Upper lobe of left lung (tissue), 6 donors: ENCODE data around the gene NAP1L4. TPM values are rescaled to one million over a fixed set of nuclear protein-coding genes. Genes with fewer than 3 reads are reported as not detected.

Experiments
- ATAC-seq, 2 donors: fragments of 200-7000 bp; cut with Tn5 transposase; one replicate each; pipeline ENCODE4 v1.9.1; 2022; ENCODE audit warnings: mild to moderate bottlenecking in 2 of 2, moderate library complexity in 2 of 2; ENCODE audit not compliant: low FRiP score in 2 of 2
- DNase-seq, 2 donors: peaks; one replicate each; pipeline ENCODE4 v3.0.0-alpha.2; 2019 to 2020
- H3K27ac ChIP-seq, 4 donors: fragments of 200-600 bp; sonication (generic); one replicate each; pipeline ENCODE4 v1.5.1; 2016 to 2019
- H3K27me3 ChIP-seq, 4 donors: fragments of 200-600 bp; sonication (generic); one replicate each; pipeline ENCODE4 v1.5.1; 2017 to 2019
- H3K36me3 ChIP-seq, 4 donors: fragments of 200-600 bp; sonication (generic); one replicate each; pipeline ENCODE4 v1.5.1; 2016 to 2019
- H3K4me1 ChIP-seq, 4 donors: fragments of 200-600 bp; sonication (generic); one replicate each; pipeline ENCODE4 v1.5.1; 2018 to 2019
- H3K4me3 ChIP-seq, 4 donors: fragments of 200-600 bp; sonication (generic); one replicate each; pipeline ENCODE4 v1.5.1; 2017 to 2019; ENCODE audit warnings: mild to moderate bottlenecking in 2 of 4, moderate library complexity in 1 of 4
- H3K9me3 ChIP-seq, 4 donors: fragments of 200-600 bp; sonication (generic); one replicate each; pipeline ENCODE4 v1.5.1; 2018 to 2019
- CTCF ChIP-seq, 6 experiments: fragments of 450-650 bp in 4 of 6; fragments of 200-600 bp in 2 of 6; sonication (generic) in 2 of 6; IDR thresholded peaks; one replicate each; pipeline ENCODE4 v1.5.1; 2016 to 2019; ENCODE audit warnings: antibody characterized with exemption in 6 of 6
- EP300 ChIP-seq, 4 donors: sonication (generic); formaldehyde crosslinking; IDR thresholded peaks; one replicate each; pipeline ENCODE4 v1.5.1; 2017; ENCODE audit warnings: antibody characterized with exemption in 4 of 4, control low read depth in 2 of 4
- POLR2A ChIP-seq, 4 donors: fragments of 450-650 bp; IDR thresholded peaks; one replicate each; pipeline ENCODE4 v1.5.1; 2016 to 2017; ENCODE audit warnings: antibody characterized with exemption in 4 of 4, mild to moderate bottlenecking in 2 of 4
- POLR2AphosphoS5 ChIP-seq, 2 donors: sonication (generic); formaldehyde crosslinking; IDR thresholded peaks; one replicate each; pipeline ENCODE4 v1.5.1; 2017; ENCODE audit warnings: antibody characterized with exemption in 2 of 2
- WGBS, 2 donors: methylation state at CpG; one replicate each; pipeline ENCODE4 v1.1.5; 2017 to 2018; 5-methylcytosine and 5-hydroxymethylcytosine counted together
- total RNA-seq, 6 donors: library from RNA; depleted of rRNA in 4 of 6; stranded (reverse); fragments of >200 nt in 4 of 6; gene quantifications; one replicate each; pipeline versions ENCODE4 v1.1.0 to v1.2.1, GENCODE V29; 2016 to 2021
- donor health status: DM: no; HTN: no; CAD: no; lungs with moderate emphysema.
- donor health status: DM: no; HTN: yes; CAD: no; lungs with severe emphysema.

Gene NAP1L4
- total RNA-seq, 6 donors from 2014 or later = 81.1 to 194 (median 103) TPM

DNA sequence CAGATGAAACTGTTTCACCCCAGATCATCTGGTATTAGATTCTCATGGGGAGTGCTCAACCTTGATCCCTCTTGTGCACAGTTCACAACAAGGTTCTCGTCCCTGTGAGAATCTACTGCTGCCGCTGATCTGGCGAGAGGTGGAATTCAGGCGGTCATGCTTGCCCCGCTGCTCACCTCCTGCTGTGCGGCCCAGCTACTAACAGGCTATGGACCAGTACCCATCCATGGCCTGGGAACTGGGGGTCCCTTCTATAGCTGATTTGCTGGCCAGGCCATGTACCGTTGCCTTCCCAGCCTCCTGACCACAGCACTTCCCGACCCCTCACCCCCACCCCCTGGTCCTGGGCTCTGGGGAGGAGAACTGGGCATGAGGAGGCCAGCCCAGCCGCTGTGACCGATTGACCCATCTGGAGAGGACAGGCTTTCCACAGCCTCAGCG lies 65.5 kb downstream of the NAP1L4 start:
- Histone ChIP-seq H3K4me1 (peaks cover 22 to 37% (median 26%) of the 10 kb centered on the region in 4 donors), H3K36me3 (no peaks in the 10 kb centered on the region), H3K4me3 (no peak overlapping the region), H3K27ac (no peak overlapping the region), H3K9me3 (no peaks in the 10 kb centered on the region), H3K27me3 (peaks cover 0 to 13% (median 0%) of the 10 kb centered on the region in 4 donors)
- ATAC-seq (no peak), DNase-seq (peak in 1 of 2 donors; percentile 27)
- 96 to 98% methylated on average over 10 to 11 of the region's 11 CpGs for WGBS, 2 donors
- TF ChIP-seq POLR2AphosphoS5 (IDR thresholded peaks at IDR 0.05) = no peak
- TF ChIP-seq POLR2A (IDR thresholded peaks at IDR 0.05) = no peak
- TF ChIP-seq CTCF (IDR thresholded peaks at IDR 0.05) = no peak
- TF ChIP-seq EP300 (IDR thresholded peaks at IDR 0.05) = no peak

DNA sequence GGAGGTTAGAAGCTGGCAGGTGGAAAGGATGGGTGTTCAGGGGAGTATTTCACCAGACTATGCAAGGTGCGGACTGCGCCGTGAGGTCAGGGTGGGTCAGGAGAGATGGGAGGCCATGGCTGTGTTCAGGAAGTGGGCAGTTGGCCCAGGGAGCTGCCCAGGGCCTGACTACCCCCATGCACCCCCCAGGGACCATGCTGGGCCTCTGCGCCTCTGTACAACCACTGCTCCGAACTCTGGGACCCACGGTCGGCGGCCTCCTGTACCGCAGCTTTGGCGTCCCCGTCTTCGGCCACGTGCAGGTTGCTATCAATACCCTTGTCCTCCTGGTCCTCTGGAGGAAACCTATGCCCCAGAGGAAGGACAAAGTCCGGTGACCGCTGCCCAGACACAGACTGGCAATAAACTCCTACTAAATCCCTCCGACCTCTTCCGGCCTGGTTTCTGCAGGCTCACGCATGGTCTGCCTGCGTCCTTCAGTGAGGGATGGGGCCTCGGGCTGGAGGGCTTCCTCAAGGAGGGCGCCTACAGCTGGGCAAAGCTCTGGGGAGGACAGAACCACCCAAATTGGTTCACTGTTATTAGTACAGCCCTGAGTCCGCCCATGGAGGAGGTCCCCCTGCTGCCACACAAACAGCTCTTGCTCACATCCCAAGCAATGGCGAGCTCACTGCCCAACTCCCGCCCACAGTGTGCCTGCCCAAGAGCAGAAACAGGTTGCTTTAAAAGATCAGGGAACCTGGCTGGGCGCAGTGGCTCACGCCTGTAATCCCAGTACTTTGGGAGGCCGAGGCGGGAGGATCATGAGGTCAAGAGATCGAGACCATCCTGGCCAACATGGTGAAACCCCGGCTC lies 67.1 kb downstream of the NAP1L4 start:
- H3K9me3 ChIP-seq = no peaks in the 10 kb centered on the region
- H3K4me1 ChIP-seq = peaks cover 17 to 29% (median 22%) of the 10 kb centered on the region in 4 donors
- TF ChIP-seq POLR2A (IDR thresholded peaks at IDR 0.05) (no peak), POLR2AphosphoS5 (IDR thresholded peaks at IDR 0.05) (no peak)
- no peak overlapping the region for H3K27ac ChIP-seq
- no peaks in the 10 kb centered on the region for H3K36me3 ChIP-seq
- WGBS, 2 donors = 94% methylated on average over 20 to 21 of the region's 30 CpGs
- peaks cover 0 to 9% (median 0%) of the 10 kb centered on the region in 4 donors for H3K27me3 ChIP-seq
- DNase-seq (peak in 1 of 2 donors; percentile 77), ATAC-seq (no peak)
- H3K4me3 ChIP-seq = no peak overlapping the region

DNA sequence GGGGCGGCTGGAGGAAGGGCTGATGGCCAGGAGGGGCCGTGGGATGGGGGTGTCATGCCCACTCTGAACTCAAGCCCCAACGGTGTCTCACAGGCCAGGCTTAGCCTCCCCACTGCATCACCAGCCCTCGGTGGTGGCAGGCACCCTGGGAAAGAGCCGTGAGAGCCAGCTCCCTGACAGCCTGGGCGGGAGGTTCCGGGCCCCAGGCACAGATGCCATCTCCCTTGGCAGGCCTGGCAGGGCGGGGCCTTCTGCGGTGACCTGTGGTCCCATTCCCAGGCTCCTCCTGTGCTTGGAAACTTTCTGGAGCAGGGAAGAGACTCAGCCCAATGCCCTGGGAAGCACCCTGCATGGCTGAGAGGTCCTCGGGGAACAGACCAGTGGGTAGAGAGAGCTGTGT lies 67.7 kb downstream of the NAP1L4 start:
- Histone ChIP-seq H3K27me3 (peaks cover 0 to 6% (median 0%) of the 10 kb centered on the region in 4 donors), H3K27ac (no peak overlapping the region), H3K4me1 (peaks cover 12 to 22% (median 16%) of the 10 kb centered on the region in 4 donors), H3K9me3 (no peaks in the 10 kb centered on the region), H3K4me3 (no peak overlapping the region), H3K36me3 (no peaks in the 10 kb centered on the region)
- ATAC-seq (no peak), DNase-seq (no peak)
- no peak for TF ChIP-seq POLR2AphosphoS5 (IDR thresholded peaks at IDR 0.05)
- TF ChIP-seq CTCF (IDR thresholded peaks at IDR 0.05) = no peak
- TF ChIP-seq EP300 (IDR thresholded peaks at IDR 0.05) = no peak
- no peak for TF ChIP-seq POLR2A (IDR thresholded peaks at IDR 0.05)
- WGBS, 2 donors = 70 to 88% methylated on average over 2 to 10 of the region's 10 CpGs

DNA sequence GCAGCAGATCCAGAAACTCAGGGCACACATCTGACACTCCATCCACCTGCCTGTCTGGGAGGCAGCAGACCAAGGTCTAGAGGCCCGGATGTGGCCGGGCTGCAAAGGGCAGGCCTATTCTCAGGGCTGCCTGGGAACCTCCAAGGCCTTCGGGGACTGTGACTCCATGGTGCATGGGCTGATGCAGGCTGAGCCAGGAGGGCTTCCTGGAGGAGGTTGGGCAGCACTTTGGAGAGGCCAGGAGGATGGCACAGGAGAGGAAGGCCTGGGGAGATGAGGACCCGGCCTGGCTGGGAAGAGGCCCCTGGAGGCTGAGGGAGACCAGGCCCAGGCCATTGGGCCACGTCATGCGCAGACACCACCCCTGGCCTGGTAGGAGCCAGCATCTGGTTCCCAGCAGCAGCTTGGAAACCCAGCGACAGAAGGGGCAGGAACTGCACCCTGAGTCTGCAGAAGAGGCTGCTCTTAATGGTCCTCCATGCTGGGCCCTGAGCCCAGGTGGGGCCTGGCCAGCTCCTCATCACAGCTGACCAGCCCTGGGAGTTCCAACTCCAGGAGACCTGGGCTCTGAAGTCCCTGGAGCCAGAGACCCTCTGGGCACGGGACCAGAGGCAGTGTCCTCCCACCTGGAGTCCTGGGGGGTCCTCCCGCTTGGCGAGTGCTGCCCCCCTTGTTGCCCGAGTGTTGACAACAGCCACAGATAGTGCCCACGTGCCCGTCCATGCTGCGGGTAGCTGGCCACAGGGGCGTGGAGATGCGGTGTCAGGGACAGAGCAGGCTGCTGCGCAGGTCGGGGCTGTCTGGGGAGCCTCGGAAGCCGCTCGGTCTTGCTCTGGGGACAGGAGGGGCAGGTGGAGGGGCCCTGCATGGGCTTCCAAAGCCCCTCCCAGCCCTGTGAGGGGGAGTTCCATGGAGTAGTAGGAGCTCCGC lies 68.4 kb downstream of the NAP1L4 start:
- ATAC-seq = peak in 1 of 2 donors; percentile 24
- peaks cover 0 to 3% (median 0%) of the 10 kb centered on the region in 4 donors for H3K27me3 ChIP-seq

More for the DNA sequence above, 68.4 kb downstream of the NAP1L4 start:
- TF ChIP-seq POLR2AphosphoS5 (IDR thresholded peaks at IDR 0.05) (no peak), CTCF (IDR thresholded peaks at IDR 0.05) (no peak), EP300 (IDR thresholded peaks at IDR 0.05) (no peak), POLR2A (IDR thresholded peaks at IDR 0.05) (no peak)
- no peak overlapping the region for H3K27ac ChIP-seq
- DNase-seq = peak; percentile 77 to 78
- 84 to 93% methylated on average over 11 to 13 of the region's 22 CpGs for WGBS, 2 donors
- H3K9me3 ChIP-seq = no peaks in the 10 kb centered on the region
- H3K36me3 ChIP-seq = no peaks in the 10 kb centered on the region
- H3K4me1 ChIP-seq = peaks cover 6 to 15% (median 11%) of the 10 kb centered on the region in 4 donors
- no peak overlapping the region for H3K4me3 ChIP-seq
